Colonic mucosa (tissue), 4 donors: ENCODE results near the gene UBASH3B. TPM values are rescaled to one million over a fixed set of nuclear protein-coding genes. Genes with fewer than 3 reads are reported as not detected.
"Not testable (repeated sequence)": the region's sequence is repeated elsewhere in the genome, so short reads cannot be mapped to it uniquely, and the experiment has no call there.

ENCODE experiments used
- DNase-seq: peaks from one replicate; pipeline ENCODE4 v3.0.0-alpha.2; 2020
- H3K27ac ChIP-seq: fragments of 200-600 bp; one replicate; pipeline ENCODE4 v1.8.0; 2021
- H3K27me3 ChIP-seq: fragments of 200-600 bp; one replicate; pipeline ENCODE4 v1.8.0; 2021
- H3K36me3 ChIP-seq: fragments of 200-600 bp; one replicate; pipeline ENCODE4 v1.8.0; 2021
- H3K4me1 ChIP-seq: fragments of 200-600 bp; one replicate; pipeline ENCODE4 v1.8.0; 2021; ENCODE audit warnings: mild to moderate bottlenecking
- H3K4me3 ChIP-seq: fragments of 200-600 bp; one replicate; pipeline ENCODE4 v1.8.0; 2021
- H3K9ac ChIP-seq, 2 donors: one replicate each; pipeline ENCODE4 v1.7.0; 2013; ENCODE audit warnings: control low read depth in 2 of 2, low read depth in 2 of 2, low read length in 2 of 2
- H3K9me3 ChIP-seq: fragments of 200-600 bp; one replicate; pipeline ENCODE4 v1.8.0; 2021
- intact Hi-C: fragments of 100-400 bp; cut with DNase I; formaldehyde crosslinking; loops from one replicate; pipeline ENCODE4 v1.14.1; 2022
- total RNA-seq, 2 donors: library from RNA; stranded (reverse); fragmentation: NEBNext Ultra II Directional in 1 of 2; extraction: Animal tissue kit (Norgen Biotek cat#: 25700) in 1 of 2; gene quantifications; one replicate each; pipeline ENCODE4 v1.2.1, GENCODE V29; 2021
- TF ChIP-seq, protein P1 (sequence below): fragments of 200-600 bp; IDR thresholded peaks from one replicate; pipeline ENCODE4 v1.8.0; 2022; ENCODE audit warnings: antibody characterized with exemption, mild to moderate bottlenecking
- donor health status: healthy.
- donor health status: DM: no; HTN: no; CAD: no.
- donor health status: DM: no; HTN: no; CAD: no.

UBASH3B gene
- total RNA-seq, 2 donors from 2014 or later, result 3.7 to 5.8 TPM

DNA sequence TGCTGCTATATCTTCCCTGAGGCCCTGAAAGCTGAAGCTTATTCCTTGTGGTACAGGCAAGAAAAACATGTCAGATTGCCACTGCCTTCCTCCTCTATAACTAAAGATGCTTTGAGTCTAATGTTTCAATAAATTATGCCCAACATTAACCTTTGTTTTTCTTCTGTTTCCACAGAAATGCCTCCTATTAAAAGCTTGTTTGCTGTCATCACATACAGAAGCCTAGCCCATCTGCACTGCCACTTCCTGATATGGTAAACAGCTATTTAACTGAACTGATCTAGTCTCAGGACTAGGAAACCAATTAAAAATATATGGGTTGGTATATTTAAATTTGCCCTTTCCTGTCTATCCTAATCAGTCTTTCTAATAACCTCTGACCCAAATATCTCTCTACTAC lies 165.6 kb downstream of the UBASH3B start:
- H3K36me3 ChIP-seq, result no peaks in the 10 kb centered on the region

DNA sequence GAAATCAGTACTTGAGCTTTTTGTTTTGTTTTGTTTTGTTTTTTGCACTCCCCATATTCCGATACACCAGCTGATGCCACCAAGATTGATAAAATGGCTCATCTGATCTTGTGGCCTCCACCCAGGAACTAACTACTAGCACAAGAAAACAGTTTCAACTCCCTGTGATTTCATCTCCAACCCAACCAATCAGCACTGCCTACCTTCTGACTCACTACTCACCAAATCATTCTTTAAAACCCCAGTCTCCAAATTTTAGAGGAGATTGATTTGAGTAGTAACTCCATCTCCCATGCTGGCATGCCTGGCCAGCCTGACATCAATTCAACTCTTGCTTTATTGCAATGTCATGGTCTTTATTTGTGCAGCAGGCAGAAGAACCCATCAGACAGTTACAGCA lies 166.7 kb downstream of the UBASH3B start:
- Histone ChIP-seq H3K9me3 (no peaks in the 10 kb centered on the region), H3K4me1 (no peaks in the 10 kb centered on the region), H3K27me3 (no peaks in the 10 kb centered on the region), H3K4me3 (no peak overlapping the region), H3K9ac (no peak overlapping the region), H3K36me3 (no peaks in the 10 kb centered on the region), H3K27ac (no peak overlapping the region)
- DNase-seq, result no peak
- TF ChIP-seq, protein P1, sequence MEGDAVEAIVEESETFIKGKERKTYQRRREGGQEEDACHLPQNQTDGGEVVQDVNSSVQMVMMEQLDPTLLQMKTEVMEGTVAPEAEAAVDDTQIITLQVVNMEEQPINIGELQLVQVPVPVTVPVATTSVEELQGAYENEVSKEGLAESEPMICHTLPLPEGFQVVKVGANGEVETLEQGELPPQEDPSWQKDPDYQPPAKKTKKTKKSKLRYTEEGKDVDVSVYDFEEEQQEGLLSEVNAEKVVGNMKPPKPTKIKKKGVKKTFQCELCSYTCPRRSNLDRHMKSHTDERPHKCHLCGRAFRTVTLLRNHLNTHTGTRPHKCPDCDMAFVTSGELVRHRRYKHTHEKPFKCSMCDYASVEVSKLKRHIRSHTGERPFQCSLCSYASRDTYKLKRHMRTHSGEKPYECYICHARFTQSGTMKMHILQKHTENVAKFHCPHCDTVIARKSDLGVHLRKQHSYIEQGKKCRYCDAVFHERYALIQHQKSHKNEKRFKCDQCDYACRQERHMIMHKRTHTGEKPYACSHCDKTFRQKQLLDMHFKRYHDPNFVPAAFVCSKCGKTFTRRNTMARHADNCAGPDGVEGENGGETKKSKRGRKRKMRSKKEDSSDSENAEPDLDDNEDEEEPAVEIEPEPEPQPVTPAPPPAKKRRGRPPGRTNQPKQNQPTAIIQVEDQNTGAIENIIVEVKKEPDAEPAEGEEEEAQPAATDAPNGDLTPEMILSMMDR, result no peak
- intact Hi-C loops, result no loop called here

More for the DNA sequence above, 165.6 kb downstream of the UBASH3B start:
- Histone ChIP-seq H3K9me3 (no peaks in the 10 kb centered on the region), H3K4me1 (no peaks in the 10 kb centered on the region), H3K9ac (no peak overlapping the region), H3K27me3 (no peaks in the 10 kb centered on the region), H3K27ac (no peak overlapping the region), H3K4me3 (no peak overlapping the region)
- TF ChIP-seq, protein P1, result no peak
- intact Hi-C loops, result no loop called here
- no peak for DNase-seq

DNA sequence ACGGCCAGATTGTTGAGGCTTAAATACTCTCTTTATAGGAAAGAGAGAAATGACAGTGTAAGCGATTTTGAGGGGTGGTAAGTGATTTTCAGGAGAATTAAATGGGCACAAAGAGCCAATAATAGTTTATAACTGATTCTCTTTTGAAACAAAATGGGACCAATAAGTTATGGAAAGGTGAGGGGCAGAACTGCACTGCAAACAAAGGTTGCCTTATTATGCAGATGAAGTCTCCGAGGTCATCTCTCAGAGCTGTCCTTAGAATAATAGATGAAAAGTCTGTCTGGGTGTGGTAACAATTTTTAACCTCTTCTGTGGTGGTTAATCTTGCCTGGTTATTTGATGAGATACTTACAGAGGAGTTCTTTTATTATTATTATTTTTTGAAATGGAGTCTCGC lies 168.0 kb downstream of the UBASH3B start:
- Histone ChIP-seq H3K36me3 (no peaks in the 10 kb centered on the region), H3K4me3 (no peak overlapping the region), H3K27ac (no peak overlapping the region), H3K27me3 (no peaks in the 10 kb centered on the region), H3K4me1 (no peaks in the 10 kb centered on the region), H3K9me3 (no peaks in the 10 kb centered on the region), H3K9ac (no peak overlapping the region)
- TF ChIP-seq, protein P1, result no peak
- intact Hi-C loops, result no loop called here
- DNase-seq, result no peak

DNA sequence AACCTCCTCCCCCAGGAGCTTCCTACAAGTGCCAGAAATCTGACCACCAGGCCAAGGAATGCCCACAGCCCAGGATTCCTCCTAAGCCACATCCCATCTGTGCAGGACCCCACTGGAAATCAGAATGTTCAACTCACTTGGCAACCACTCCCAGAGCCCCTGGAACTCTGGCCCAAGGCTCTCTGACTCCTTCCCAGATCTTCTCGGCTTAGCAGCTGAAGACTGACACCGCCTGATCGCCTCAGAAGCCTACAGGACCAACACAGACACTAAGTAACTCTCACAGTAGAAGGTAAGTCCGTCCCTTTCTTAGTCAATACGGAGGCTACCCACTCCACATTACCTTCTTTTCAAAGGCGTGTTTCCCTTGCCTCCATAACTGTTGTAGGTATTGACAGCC lies 173.8 kb downstream of the UBASH3B start:
- H3K9ac ChIP-seq, DNase-seq, H3K4me3 ChIP-seq, H3K36me3 ChIP-seq, H3K4me1 ChIP-seq, H3K9me3 ChIP-seq, intact Hi-C loops, H3K27ac ChIP-seq, H3K27me3 ChIP-seq: not testable (repeated sequence)

DNA sequence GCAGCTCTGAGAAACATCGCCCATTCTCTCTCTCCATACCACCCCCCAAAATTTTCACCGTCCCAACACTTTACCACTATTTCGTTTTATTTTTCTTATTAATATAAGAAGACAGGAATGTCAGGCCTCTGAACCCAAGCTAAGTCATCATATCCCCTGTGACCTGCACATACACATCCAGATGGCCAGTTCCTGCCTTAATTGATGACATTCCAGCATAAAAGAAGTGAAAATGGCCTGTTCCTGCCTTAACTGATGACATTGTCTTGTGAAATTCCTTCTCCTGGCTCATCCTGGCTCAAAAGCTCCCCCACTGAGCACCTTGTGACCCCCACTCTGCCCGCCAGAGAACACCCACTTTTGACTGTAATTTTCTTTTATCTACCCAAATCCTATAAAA lies 176.8 kb downstream of the UBASH3B start:
- H3K4me1 ChIP-seq, H3K9me3 ChIP-seq, intact Hi-C loops, H3K9ac ChIP-seq, H3K27ac ChIP-seq, H3K27me3 ChIP-seq, H3K4me3 ChIP-seq, H3K36me3 ChIP-seq, DNase-seq: not testable (repeated sequence)

DNA sequence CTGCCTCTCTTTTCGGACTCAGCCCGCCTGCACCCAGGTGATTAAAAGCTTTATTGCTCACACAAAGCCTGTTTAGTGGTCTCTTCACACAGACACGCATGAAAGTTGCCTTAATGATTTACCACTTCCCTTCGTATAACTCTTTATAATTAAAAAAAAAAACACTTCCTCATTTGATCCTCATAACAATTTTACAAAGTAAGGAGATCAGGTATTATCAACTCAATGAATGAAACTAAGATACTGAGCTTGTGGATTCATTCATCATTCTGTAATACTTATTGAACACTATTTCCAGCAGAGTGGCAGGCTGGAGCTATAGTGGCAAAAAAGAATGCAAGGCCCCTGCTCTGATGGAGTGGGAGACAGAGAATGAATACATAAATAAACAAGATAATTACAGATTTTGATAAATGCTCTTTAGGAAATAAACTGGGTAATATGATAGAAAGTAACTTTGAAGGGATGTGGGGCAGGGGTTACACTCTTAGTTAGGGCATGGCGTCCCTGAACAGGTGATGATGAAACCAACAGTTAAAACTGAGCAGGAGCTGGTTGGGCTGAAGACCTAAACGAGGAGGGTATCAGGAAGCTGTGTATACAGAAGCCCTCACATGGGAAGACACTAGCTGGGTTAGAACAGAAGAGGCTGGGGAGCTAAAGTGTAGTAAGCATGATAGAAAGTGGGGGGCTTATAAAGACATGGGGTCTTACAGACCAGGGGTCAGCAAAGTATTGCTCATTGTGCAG lies 177.4 kb downstream of the UBASH3B start:
- intact Hi-C loops, result no loop called here
- H3K27me3 ChIP-seq, result no peaks in the 10 kb centered on the region
- no peaks in the 10 kb centered on the region for H3K4me1 ChIP-seq
- no peaks in the 10 kb centered on the region for H3K9me3 ChIP-seq
- no peak overlapping the region for H3K4me3 ChIP-seq
- H3K36me3 ChIP-seq, result no peaks in the 10 kb centered on the region
- no peak for DNase-seq
- H3K9ac ChIP-seq, result no peak overlapping the region
- no peak overlapping the region for H3K27ac ChIP-seq
- TF ChIP-seq, protein P1, result no peak
